Fibroblast of villous mesenchyme (primary cell): Measurements from ENCODE around the gene KIF25. TPM values are rescaled to one million over a fixed set of nuclear protein-coding genes. Genes with fewer than 3 reads are reported as not detected.
A peak's percentile ranks its signal among the peaks of the same experiment; 100 is the strongest.
"Not testable (repeated sequence)": the region's sequence is repeated elsewhere in the genome, so short reads cannot be mapped to it uniquely, and the experiment has no call there.

Experiments
- DNase-seq: peaks from one replicate; pipeline ENCODE4 v3.0.0-alpha.2; 2010; ENCODE audit warnings: low read depth
- H3K4me3 ChIP-seq: 2 replicates; pipeline ENCODE4 v1.5.1; 2011; ENCODE audit warnings: low read depth, mild to moderate bottlenecking, low read length
- CTCF ChIP-seq: IDR thresholded peaks from 2 replicates; pipeline ENCODE4 v1.5.1; 2012; ENCODE audit warnings: low read depth, mild to moderate bottlenecking, low read length; ENCODE audit not compliant: insufficient read depth
- total RNA-seq: library from RNA; depleted of rRNA; stranded (reverse); fragments of >200 nt; gene quantifications from 2 replicates; pipeline ENCODE4 v1.2.3, GENCODE V29; 2012

KIF25 gene
- total RNA-seq, 1 donor: not detected

DNA sequence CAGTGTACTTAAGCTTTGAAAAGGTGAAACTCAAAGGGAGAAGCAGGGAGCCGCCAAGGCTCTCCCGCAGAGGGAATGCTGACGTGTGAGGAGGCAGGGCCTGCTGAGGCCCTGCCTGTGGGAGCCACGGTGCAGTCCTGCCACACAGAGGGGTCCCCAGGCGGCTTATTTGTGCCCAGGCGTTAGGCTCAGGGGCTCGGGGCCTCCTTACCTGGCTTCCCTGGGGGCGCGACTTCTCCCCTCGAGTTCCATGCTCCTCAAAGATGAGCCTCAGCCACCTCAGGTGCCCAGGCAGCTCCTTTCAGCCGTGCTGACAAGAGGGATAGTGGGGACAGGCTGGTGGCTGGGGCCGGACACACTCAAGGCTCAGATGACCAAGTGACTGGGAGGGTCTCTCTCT lies 2.2 kb upstream of the KIF25 start:
- no peak for DNase-seq
- TF ChIP-seq CTCF: no peak
- no peak overlapping the region for H3K4me3 ChIP-seq

- no peak overlapping the region for H3K4me3 ChIP-seq
- DNase-seq: no peak
- no peak for TF ChIP-seq CTCF
These were observed 1.7 kb upstream of the KIF25 start for GRCh38 chr6:167995731-167996151.

DNA sequence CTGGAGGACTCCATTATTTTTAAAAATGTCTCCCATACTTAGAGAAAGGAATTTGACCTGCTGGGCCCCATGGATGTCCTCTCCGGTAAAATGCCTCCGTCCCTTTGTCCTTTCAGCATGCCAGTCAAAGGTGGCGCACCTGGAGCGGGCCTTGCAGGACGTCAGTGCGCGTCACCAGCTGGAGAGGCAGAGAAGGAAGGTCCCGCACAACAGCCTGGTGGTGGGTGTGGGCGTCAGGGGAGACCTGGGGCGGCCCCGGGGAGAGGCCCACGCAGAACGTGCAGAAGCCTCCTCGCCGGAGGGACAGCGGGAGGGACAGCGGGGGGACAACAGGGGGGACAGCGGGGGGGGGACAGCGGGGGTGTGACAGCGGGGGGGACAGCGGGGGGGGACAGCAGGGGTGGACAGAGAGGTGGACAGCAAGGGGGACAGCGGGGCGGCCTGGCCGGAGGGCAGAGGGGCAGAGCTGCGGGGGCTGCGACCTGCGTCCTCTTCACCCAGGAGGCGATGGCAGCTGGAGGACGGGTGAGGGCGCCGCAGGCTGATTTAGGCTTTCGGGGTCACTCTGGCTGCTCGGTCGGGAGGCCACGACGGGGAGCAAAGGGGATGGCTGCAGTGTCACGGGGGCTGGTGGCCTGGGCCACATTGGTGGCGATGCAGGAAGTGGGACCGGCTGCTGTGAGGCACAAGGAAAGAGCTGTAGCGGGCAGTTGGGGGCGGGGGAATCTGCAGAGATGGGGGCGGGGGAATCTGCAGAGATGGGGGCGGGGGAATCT lies 859 bp upstream of the KIF25 start:
- TF ChIP-seq CTCF: no peak
- no peak for DNase-seq
- H3K4me3 ChIP-seq: no peak overlapping the region

DNA sequence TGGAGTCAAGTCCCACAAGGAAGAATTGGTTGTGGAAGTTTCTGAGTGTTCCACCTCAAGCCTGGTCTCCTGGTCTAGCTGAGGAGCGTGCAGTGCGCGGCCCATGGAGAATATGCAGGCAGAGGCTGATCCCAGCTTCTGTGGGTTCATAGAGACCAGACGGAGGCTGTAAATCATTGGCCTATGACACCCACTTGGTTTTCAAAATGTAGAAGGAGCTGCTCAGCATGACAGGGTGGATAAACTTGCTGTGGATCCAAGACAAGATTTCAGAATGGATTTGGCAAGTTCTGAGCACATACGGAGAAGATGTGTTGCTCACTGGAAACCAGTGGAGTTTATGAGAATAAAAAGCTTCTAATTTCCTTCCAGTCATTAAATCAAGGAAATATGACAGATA lies 744 bp downstream of the KIF25 start:
- H3K4me3 ChIP-seq: no peak overlapping the region
- DNase-seq: peak; percentile 58
- TF ChIP-seq CTCF: no peak

- H3K4me3 ChIP-seq: no peak overlapping the region
- no peak for DNase-seq
- no peak for TF ChIP-seq CTCF
These were observed 2.9 kb downstream of the KIF25 start for GRCh38 chr6:168000198-168001028.

DNA sequence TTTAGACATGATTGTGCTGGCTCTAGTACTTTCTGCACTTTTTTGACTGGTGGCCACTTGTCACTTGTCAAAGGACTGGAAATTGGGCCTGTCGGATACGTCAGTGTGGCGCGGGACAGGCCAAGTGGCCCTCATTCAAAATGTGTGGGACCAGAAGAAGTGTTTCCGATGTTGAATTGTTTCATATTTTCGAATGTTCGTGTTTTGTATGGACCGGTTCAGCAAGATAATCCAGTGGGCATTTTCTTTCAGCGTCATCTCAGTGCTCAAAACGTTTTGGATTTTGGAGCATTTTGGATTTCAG lies 3.5 kb downstream of the KIF25 start:
- no peak overlapping the region for H3K4me3 ChIP-seq
- TF ChIP-seq CTCF: no peak
- DNase-seq: no peak

GRCh38 chr6:168001514-168001913 lies 4.0 kb downstream of the KIF25 start:
- not testable (repeated sequence) for H3K4me3 ChIP-seq

More at GRCh38 chr6:168001514-168001913, 4.0 kb downstream of the KIF25 start:
- not testable (repeated sequence) for DNase-seq
